SK-N-SH (cell line): ENCODE results near the gene AGK. TPM values are rescaled to one million over a fixed set of nuclear protein-coding genes. Genes with fewer than 3 reads are reported as not detected.

Experiments used
- CTCF ChIA-PET: fragments of 300-600, 350-600 bp; formaldehyde crosslinking; extraction: SDS; loops from one replicate; lab custom pipeline; 2021; lab: Yijun Ruan, JAX
- POLR2A ChIA-PET: fragments of 350-600 bp; sonication (Branson Sonifier 250); formaldehyde crosslinking; extraction: SDS; loops from one replicate; lab custom pipeline; 2020; ENCODE audit warnings: antibody characterized with exemption, inconsistent platforms; lab: Yijun Ruan, JAX
- DNase-seq: peaks from one replicate; pipeline ENCODE4 v3.0.0; 2012
- H2AFZ ChIP-seq: fragments of 200-600 bp; sonication (generic); 2 replicates; pipeline ENCODE4 v1.8.1; 2016; ENCODE audit warnings: antibody characterized with exemption, mild to moderate bottlenecking, low read depth
- H3F3A ChIP-seq: fragments of 200-600 bp; sonication (generic); replicated peaks from 2 replicates; pipeline ENCODE3; 2016; ENCODE audit warnings: antibody characterized with exemption, mild to moderate bottlenecking; ENCODE audit not compliant: insufficient read depth
- H3K27ac ChIP-seq, 2 experiments: fragments of 200-500 bp in 1 of 2; fragments of 200-600 bp in 1 of 2; sonication (Bioruptor generic) in 1 of 2; sonication (generic), shearing (Covaris generic) in 1 of 2; 2 replicates each; pipeline versions ENCODE4 v1.5.1 to v1.6.1; 2014 to 2016; ENCODE audit warnings: low read depth in 2 of 2, inconsistent platforms in 1 of 2, low read length in 1 of 2, mild to moderate bottlenecking in 1 of 2, mixed read lengths in 1 of 2
- H3K27me3 ChIP-seq: fragments of 200-600 bp; sonication (generic), shearing (Covaris generic); 2 replicates; pipeline ENCODE4 v1.6.1; 2016; ENCODE audit warnings: mixed run types; ENCODE audit not compliant: insufficient read depth
- H3K36me3 ChIP-seq, 2 experiments: fragments of 200-500 bp in 1 of 2; fragments of 200-600 bp in 1 of 2; sonication (Bioruptor generic) in 1 of 2; sonication (generic) in 1 of 2; replicated peaks in 1 of 2; 2 replicates each; pipeline versions ENCODE3 to v1.5.1; 2014 to 2016; ENCODE audit warnings: low read length in 1 of 2, mild to moderate bottlenecking in 1 of 2; ENCODE audit not compliant: insufficient read depth in 2 of 2, control insufficient read depth in 1 of 2
- H3K4me1 ChIP-seq, 2 experiments: fragments of 200-500 bp in 1 of 2; fragments of 200-600 bp in 1 of 2; sonication (Bioruptor generic) in 1 of 2; sonication (generic), shearing (Covaris generic) in 1 of 2; 2 replicates each; pipeline versions ENCODE4 v1.5.1 to v1.6.1; 2014 to 2016; ENCODE audit warnings: low read depth in 1 of 2, low read length in 1 of 2, mixed run types in 1 of 2; ENCODE audit not compliant: insufficient read depth in 2 of 2, control insufficient read depth in 1 of 2
- H3K4me2 ChIP-seq: fragments of 200-600 bp; sonication (generic), shearing (Covaris generic); 2 replicates; pipeline ENCODE4 v1.6.1; 2017; ENCODE audit warnings: mixed run types
- H3K4me3 ChIP-seq, 2 experiments: fragments of 200-500 bp in 1 of 2; fragments of 200-600 bp in 1 of 2; sonication (Bioruptor generic) in 1 of 2; sonication (generic), shearing (Covaris generic) in 1 of 2; 2 replicates each; pipeline versions ENCODE4 v1.5.1 to v1.8.1; 2014 to 2016; ENCODE audit warnings: low read depth in 2 of 2, inconsistent platforms in 1 of 2, low read length in 1 of 2, mild to moderate bottlenecking in 1 of 2, mixed read lengths in 1 of 2, moderate library complexity in 1 of 2
- H3K79me2 ChIP-seq: fragments of 200-600 bp; sonication (generic); 2 replicates; pipeline ENCODE4 v1.8.1; 2017; ENCODE audit warnings: mild to moderate bottlenecking; ENCODE audit not compliant: insufficient read depth
- H3K9ac ChIP-seq: fragments of 200-600 bp; sonication (generic); 2 replicates; pipeline ENCODE4 v1.6.1; 2017; ENCODE audit warnings: mixed run types
- H3K9me2 ChIP-seq: fragments of 200-600 bp; sonication (generic); 2 replicates; pipeline ENCODE4 v1.6.1; 2017; ENCODE audit warnings: mixed run types
- H3K9me3 ChIP-seq: fragments of 200-600 bp; sonication (generic); 2 replicates; pipeline ENCODE4 v1.6.1; 2017; ENCODE audit warnings: mixed run types, mild to moderate bottlenecking, moderate library complexity
- H4K20me1 ChIP-seq: fragments of 200-600 bp; sonication (generic); 2 replicates; pipeline ENCODE4 v1.6.1; 2017; ENCODE audit warnings: mild to moderate bottlenecking, mixed run types; ENCODE audit not compliant: insufficient read depth
- FOXJ3 ChIP-seq: sonication (generic); formaldehyde crosslinking; IDR thresholded peaks from 2 replicates; pipeline ENCODE4 v1.5.1; 2020; ENCODE audit warnings: mild to moderate bottlenecking, missing genetic modification reagents
- MAX ChIP-seq: IDR thresholded peaks from 2 replicates; pipeline ENCODE4 v1.4.0; 2012; ENCODE audit warnings: low read depth
- MEF2A ChIP-seq: IDR thresholded peaks from 2 replicates; pipeline ENCODE4 v1.4.0; 2012; ENCODE audit warnings: low read depth, borderline replicate concordance
- MXI1 ChIP-seq: IDR thresholded peaks from 2 replicates; pipeline ENCODE4 v1.6.1; 2012; ENCODE audit warnings: mild to moderate bottlenecking, low read depth, low read length, improper control_type of control experiment
- NRF1 ChIP-seq: IDR thresholded peaks from 2 replicates; pipeline ENCODE4 v1.6.1; 2012; ENCODE audit warnings: low read depth, mild to moderate bottlenecking, low read length
- RFX5 ChIP-seq: IDR thresholded peaks from 2 replicates; pipeline ENCODE4 v1.6.1; 2012; ENCODE audit warnings: mild to moderate bottlenecking, improper control_type of control experiment, low read length
- TCF12 ChIP-seq: IDR thresholded peaks from 2 replicates; pipeline ENCODE4 v1.4.0; 2012
- TEAD4 ChIP-seq: IDR thresholded peaks from 2 replicates; pipeline ENCODE4 v1.4.0; 2012; ENCODE audit warnings: mild to moderate bottlenecking, borderline replicate concordance; ENCODE audit not compliant: insufficient read depth
- USF2 ChIP-seq: fragments of 150-350 bp; IDR thresholded peaks from 2 replicates; pipeline ENCODE4 v1.6.1; 2017; ENCODE audit warnings: antibody characterized with exemption, low read length, low read depth, borderline replicate concordance
- YY1 ChIP-seq: IDR thresholded peaks from 2 replicates; pipeline ENCODE4 v1.4.0; 2012; ENCODE audit warnings: low read depth, mild to moderate bottlenecking
- WGBS: methylation state at CpG from one replicate; pipeline ENCODE4 v1.1.6; 2017; ENCODE audit warnings: low lambda C conversion rate; 5-methylcytosine and 5-hydroxymethylcytosine counted together
- polyA plus RNA-seq, 3 experiments: library from polyadenylated mRNA; depleted of rRNA; stranded (reverse); fragments of >200 nt; gene quantifications; 2 replicates each; pipeline ENCODE4 v1.2.3, GENCODE V29; 2012
- TF ChIP-seq, protein P1 (sequence below): fragments of 150-350 bp; IDR thresholded peaks from 2 replicates; pipeline ENCODE4 v1.6.1; 2016; ENCODE audit warnings: mild to moderate bottlenecking, low read depth, low read length
- TF ChIP-seq, protein P2 (sequence below): IDR thresholded peaks from 2 replicates; pipeline ENCODE4 v1.4.0; 2012; ENCODE audit warnings: low read depth, borderline replicate concordance

The AGK gene
- polyA plus RNA-seq, 1 of the 3 experiments (the other 2 are of a cell fraction), result 45.7 TPM

- WGBS, result 97% methylated on average over 3 of the region's 3 CpGs
Observed at GRCh38 chr7:141609576-141609975, 58.4 kb downstream of the AGK start.

DNA sequence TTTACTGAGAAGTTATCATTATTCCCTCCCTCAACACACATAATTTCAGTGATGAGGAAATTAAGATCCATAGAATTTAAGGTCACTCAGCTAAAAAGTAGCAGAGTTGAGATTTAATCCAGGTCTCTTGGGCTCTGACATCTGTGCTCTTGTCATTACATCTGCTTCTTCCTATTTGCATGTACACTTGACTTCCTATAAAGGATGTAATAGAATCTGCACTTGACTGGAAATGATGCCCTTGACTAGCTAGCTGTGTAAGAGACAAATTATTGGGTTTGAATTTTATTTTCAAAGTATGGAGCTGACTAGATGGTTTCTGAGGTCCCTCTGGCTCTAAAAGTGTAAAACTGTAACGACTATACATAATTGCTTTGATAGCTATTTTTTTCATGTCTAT is 59.5 kb downstream of the AGK start:
- Histone ChIP-seq H3K4me3 (no peak overlapping the region), H3K4me2 (no peak overlapping the region), H3K9me3 (no peaks in the 10 kb centered on the region), H4K20me1 (no peaks in the 10 kb centered on the region), H3F3A (no peaks in the 10 kb centered on the region), H3K27me3 (no peaks in the 10 kb centered on the region), H2AFZ (no peak overlapping the region), H3K9ac (no peak overlapping the region), H3K4me1 (no peaks in the 10 kb centered on the region), H3K9me2 (no peaks in the 10 kb centered on the region), H3K36me3 (peaks cover 41 to 75% of the 10 kb centered on the region in 2 experiments), H3K79me2 (no peaks in the 10 kb centered on the region), H3K27ac (no peak overlapping the region)
- ChIA-PET CTCF (interaction anchor here (0.8 to 1.6 kb wide), 4 partner anchors 9 to 77 kb away, joined by 3 to 7 read pairs (median 4); no protein-coding TSS in a partner anchor), POLR2A (no interaction called here)
- no peak for DNase-seq
- 94% methylated on average over 1 of the region's 1 CpG for WGBS
- TF ChIP-seq YY1 (no peak), FOXJ3 (CRISPR knock-in tag) (no peak), MEF2A (no peak), MXI1 (no peak), RFX5 (no peak)
- TF ChIP-seq, protein P1, sequence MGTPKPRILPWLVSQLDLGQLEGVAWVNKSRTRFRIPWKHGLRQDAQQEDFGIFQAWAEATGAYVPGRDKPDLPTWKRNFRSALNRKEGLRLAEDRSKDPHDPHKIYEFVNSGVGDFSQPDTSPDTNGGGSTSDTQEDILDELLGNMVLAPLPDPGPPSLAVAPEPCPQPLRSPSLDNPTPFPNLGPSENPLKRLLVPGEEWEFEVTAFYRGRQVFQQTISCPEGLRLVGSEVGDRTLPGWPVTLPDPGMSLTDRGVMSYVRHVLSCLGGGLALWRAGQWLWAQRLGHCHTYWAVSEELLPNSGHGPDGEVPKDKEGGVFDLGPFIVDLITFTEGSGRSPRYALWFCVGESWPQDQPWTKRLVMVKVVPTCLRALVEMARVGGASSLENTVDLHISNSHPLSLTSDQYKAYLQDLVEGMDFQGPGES, result no peak

More at GRCh38 chr7:141609576-141609975, 58.4 kb downstream of the AGK start:
- no peaks in the 10 kb centered on the region for H3K4me1 ChIP-seq
- H2AFZ ChIP-seq, result no peak overlapping the region
- H3K79me2 ChIP-seq, result no peaks in the 10 kb centered on the region
- no peak overlapping the region for H3K9ac ChIP-seq
- H3K36me3 ChIP-seq, result peaks cover 48 to 72% of the 10 kb centered on the region in 2 experiments
- no peaks in the 10 kb centered on the region for H3F3A ChIP-seq
- no peak overlapping the region for H3K4me2 ChIP-seq
- ChIA-PET CTCF (interaction anchor here (2.0 kb wide), 1 partner anchor 40 kb away, joined by 6 read pairs; no protein-coding TSS in a partner anchor), POLR2A (interaction anchor here (0.6 kb wide), 1 partner anchor 1450 kb away, joined by 5 read pairs; no protein-coding TSS in a partner anchor)
- no peak overlapping the region for H3K4me3 ChIP-seq
- no peak for DNase-seq
- no peaks in the 10 kb centered on the region for H3K27me3 ChIP-seq
- no peak overlapping the region for H3K27ac ChIP-seq
- H3K9me3 ChIP-seq, result no peaks in the 10 kb centered on the region
- no peaks in the 10 kb centered on the region for H4K20me1 ChIP-seq
- TF ChIP-seq TCF12, result no peak
- no peak for TF ChIP-seq USF2
- H3K9me2 ChIP-seq, result no peaks in the 10 kb centered on the region

DNA sequence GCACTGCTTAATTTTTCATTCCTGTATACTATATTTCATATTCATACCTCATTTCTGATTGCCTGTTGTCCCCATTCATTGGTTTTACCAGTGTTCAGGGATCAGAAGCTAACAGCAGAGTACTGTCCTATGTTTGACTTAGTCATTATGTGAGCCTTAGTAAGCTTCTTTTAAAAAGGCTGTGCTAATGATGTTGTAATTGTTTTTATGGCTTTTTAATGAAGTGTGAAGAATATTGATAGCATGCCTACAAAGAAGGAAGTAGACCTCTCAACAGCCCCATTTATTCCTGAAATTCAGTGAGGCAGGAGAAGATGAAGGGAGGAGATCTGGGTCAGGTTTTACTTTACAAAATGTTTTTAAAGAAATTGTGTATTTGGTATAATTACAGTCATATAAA is 61.7 kb downstream of the AGK start:
- DNase-seq, result no peak
- H3K27me3 ChIP-seq, result no peaks in the 10 kb centered on the region
- no peaks in the 10 kb centered on the region for H4K20me1 ChIP-seq
- TF ChIP-seq MAX (no peak), NRF1 (no peak), TEAD4 (no peak), USF2 (no peak)
- TF ChIP-seq, protein P2, sequence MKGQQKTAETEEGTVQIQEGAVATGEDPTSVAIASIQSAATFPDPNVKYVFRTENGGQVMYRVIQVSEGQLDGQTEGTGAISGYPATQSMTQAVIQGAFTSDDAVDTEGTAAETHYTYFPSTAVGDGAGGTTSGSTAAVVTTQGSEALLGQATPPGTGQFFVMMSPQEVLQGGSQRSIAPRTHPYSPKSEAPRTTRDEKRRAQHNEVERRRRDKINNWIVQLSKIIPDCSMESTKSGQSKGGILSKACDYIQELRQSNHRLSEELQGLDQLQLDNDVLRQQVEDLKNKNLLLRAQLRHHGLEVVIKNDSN, result no peak
- H3K9ac ChIP-seq, result no peak overlapping the region
- H3K9me2 ChIP-seq, result no peaks in the 10 kb centered on the region
- H3K79me2 ChIP-seq, result no peaks in the 10 kb centered on the region
- no peaks in the 10 kb centered on the region for H3K9me3 ChIP-seq
- 0 out of 4 replicates have a peak, but pooled peaks cover 0 to 2% of the 10 kb centered on the region in 2 experiments for H3K4me1 ChIP-seq
- no peak overlapping the region for H3K27ac ChIP-seq
- no peak overlapping the region for H3K4me2 ChIP-seq
- POLR2A ChIA-PET, result no interaction called here
- H3F3A ChIP-seq, result no peaks in the 10 kb centered on the region
- H3K36me3 ChIP-seq, result peaks cover 40 to 80% of the 10 kb centered on the region in 2 experiments
- H2AFZ ChIP-seq, result no peak overlapping the region
- H3K4me3 ChIP-seq, result no peak overlapping the region
- CTCF ChIA-PET, result no interaction called here
